Upper lobe of left lung (tissue), 6 donors: Measurements from ENCODE around the gene LHFPL5. TPM values are rescaled to one million over a fixed set of nuclear protein-coding genes. Genes with fewer than 3 reads are reported as not detected.

Experiments used
- ATAC-seq, 2 donors: fragments of 200-7000 bp; cut with Tn5 transposase; one replicate each; pipeline ENCODE4 v1.9.1; 2022; ENCODE audit warnings: mild to moderate bottlenecking in 2 of 2, moderate library complexity in 2 of 2; ENCODE audit not compliant: low FRiP score in 2 of 2
- DNase-seq, 2 donors: peaks; one replicate each; pipeline ENCODE4 v3.0.0-alpha.2; 2019 to 2020
- H3K27ac ChIP-seq, 4 donors: fragments of 200-600 bp; sonication (generic); one replicate each; pipeline ENCODE4 v1.5.1; 2016 to 2019
- H3K27me3 ChIP-seq, 4 donors: fragments of 200-600 bp; sonication (generic); one replicate each; pipeline ENCODE4 v1.5.1; 2017 to 2019
- H3K36me3 ChIP-seq, 4 donors: fragments of 200-600 bp; sonication (generic); one replicate each; pipeline ENCODE4 v1.5.1; 2016 to 2019
- H3K4me1 ChIP-seq, 4 donors: fragments of 200-600 bp; sonication (generic); one replicate each; pipeline ENCODE4 v1.5.1; 2018 to 2019
- H3K4me3 ChIP-seq, 4 donors: fragments of 200-600 bp; sonication (generic); one replicate each; pipeline ENCODE4 v1.5.1; 2017 to 2019; ENCODE audit warnings: mild to moderate bottlenecking in 2 of 4, moderate library complexity in 1 of 4
- H3K9me3 ChIP-seq, 4 donors: fragments of 200-600 bp; sonication (generic); one replicate each; pipeline ENCODE4 v1.5.1; 2018 to 2019
- EP300 ChIP-seq, 4 donors: sonication (generic); formaldehyde crosslinking; IDR thresholded peaks; one replicate each; pipeline ENCODE4 v1.5.1; 2017; ENCODE audit warnings: antibody characterized with exemption in 4 of 4, control low read depth in 2 of 4
- POLR2A ChIP-seq, 4 donors: fragments of 450-650 bp; IDR thresholded peaks; one replicate each; pipeline ENCODE4 v1.5.1; 2016 to 2017; ENCODE audit warnings: antibody characterized with exemption in 4 of 4, mild to moderate bottlenecking in 2 of 4
- POLR2AphosphoS5 ChIP-seq, 2 donors: sonication (generic); formaldehyde crosslinking; IDR thresholded peaks; one replicate each; pipeline ENCODE4 v1.5.1; 2017; ENCODE audit warnings: antibody characterized with exemption in 2 of 2
- WGBS, 2 donors: methylation state at CpG; one replicate each; pipeline ENCODE4 v1.1.5; 2017 to 2018; 5-methylcytosine and 5-hydroxymethylcytosine counted together
- total RNA-seq, 6 donors: library from RNA; depleted of rRNA in 4 of 6; stranded (reverse); fragments of >200 nt in 4 of 6; gene quantifications; one replicate each; pipeline versions ENCODE4 v1.1.0 to v1.2.1, GENCODE V29; 2016 to 2021
- TF ChIP-seq, protein P1 (sequence below), 6 experiments: fragments of 450-650 bp in 4 of 6; fragments of 200-600 bp in 2 of 6; sonication (generic) in 2 of 6; IDR thresholded peaks; one replicate each; pipeline ENCODE4 v1.5.1; 2016 to 2019; ENCODE audit warnings: antibody characterized with exemption in 6 of 6
- donor health status: DM: no; HTN: no; CAD: no; lungs with moderate emphysema.
- donor health status: DM: no; HTN: yes; CAD: no; lungs with severe emphysema.

LHFPL5 gene
- total RNA-seq, 6 donors from 2014 or later = not detected

GRCh38 chr6:35831257-35832007, 26.3 kb downstream of the LHFPL5 start:
- H3K36me3 ChIP-seq = peaks cover 0 to 16% (median 9%) of the 10 kb centered on the region in 4 donors
- no peak overlapping the region for H3K27ac ChIP-seq
- H3K9me3 ChIP-seq = no peaks in the 10 kb centered on the region
- H3K4me1 ChIP-seq = no peaks in the 10 kb centered on the region
- 80 to 89% methylated on average over 5 of the region's 5 CpGs for WGBS, 2 donors
- TF ChIP-seq POLR2A (IDR thresholded peaks at IDR 0.05) (no peak), POLR2AphosphoS5 (IDR thresholded peaks at IDR 0.05) (no peak), EP300 (IDR thresholded peaks at IDR 0.05) (no peak)
- TF ChIP-seq, protein P1, sequence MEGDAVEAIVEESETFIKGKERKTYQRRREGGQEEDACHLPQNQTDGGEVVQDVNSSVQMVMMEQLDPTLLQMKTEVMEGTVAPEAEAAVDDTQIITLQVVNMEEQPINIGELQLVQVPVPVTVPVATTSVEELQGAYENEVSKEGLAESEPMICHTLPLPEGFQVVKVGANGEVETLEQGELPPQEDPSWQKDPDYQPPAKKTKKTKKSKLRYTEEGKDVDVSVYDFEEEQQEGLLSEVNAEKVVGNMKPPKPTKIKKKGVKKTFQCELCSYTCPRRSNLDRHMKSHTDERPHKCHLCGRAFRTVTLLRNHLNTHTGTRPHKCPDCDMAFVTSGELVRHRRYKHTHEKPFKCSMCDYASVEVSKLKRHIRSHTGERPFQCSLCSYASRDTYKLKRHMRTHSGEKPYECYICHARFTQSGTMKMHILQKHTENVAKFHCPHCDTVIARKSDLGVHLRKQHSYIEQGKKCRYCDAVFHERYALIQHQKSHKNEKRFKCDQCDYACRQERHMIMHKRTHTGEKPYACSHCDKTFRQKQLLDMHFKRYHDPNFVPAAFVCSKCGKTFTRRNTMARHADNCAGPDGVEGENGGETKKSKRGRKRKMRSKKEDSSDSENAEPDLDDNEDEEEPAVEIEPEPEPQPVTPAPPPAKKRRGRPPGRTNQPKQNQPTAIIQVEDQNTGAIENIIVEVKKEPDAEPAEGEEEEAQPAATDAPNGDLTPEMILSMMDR (IDR thresholded peaks at IDR 0.05) = no peak
- ATAC-seq = no peak
- DNase-seq = no peak
- H3K4me3 ChIP-seq = no peak overlapping the region
- H3K27me3 ChIP-seq = no peaks in the 10 kb centered on the region

DNA sequence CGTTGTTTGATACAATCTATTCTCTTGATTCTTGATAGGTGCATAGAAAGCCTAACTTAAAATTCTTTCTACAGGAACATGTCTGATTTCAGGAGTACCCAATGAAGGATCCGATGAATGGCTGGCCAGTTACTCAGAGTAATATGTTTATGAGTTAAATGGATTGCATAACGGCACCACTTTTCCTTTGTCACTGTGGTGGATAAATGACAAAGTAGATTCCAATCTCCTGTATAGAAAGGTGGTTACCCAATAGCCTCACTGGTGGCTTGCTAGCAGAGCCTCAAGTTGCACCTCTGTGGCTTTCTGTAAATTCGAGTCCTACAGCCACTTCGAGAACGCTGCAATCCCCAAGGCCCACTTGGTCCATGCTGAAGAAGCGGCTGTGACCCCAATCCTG, 28.4 kb downstream of the LHFPL5 start:
- Histone ChIP-seq H3K4me1 (no peaks in the 10 kb centered on the region), H3K9me3 (no peaks in the 10 kb centered on the region), H3K4me3 (no peak overlapping the region), H3K27ac (peak overlapping the region in 1 of 4 donors; percentile 61), H3K36me3 (peaks cover 0 to 27% (median 12%) of the 10 kb centered on the region in 4 donors), H3K27me3 (no peaks in the 10 kb centered on the region)
- TF ChIP-seq, protein P1 (IDR thresholded peaks at IDR 0.05) = no peak
- TF ChIP-seq POLR2A (IDR thresholded peaks at IDR 0.05) (no peak), EP300 (IDR thresholded peaks at IDR 0.05) (no peak), POLR2AphosphoS5 (IDR thresholded peaks at IDR 0.05) (no peak)
- 74 to 80% methylated on average over 7 of the region's 7 CpGs for WGBS, 2 donors
- ATAC-seq (no peak), DNase-seq (peak in 1 of 2 donors; percentile 21)

DNA sequence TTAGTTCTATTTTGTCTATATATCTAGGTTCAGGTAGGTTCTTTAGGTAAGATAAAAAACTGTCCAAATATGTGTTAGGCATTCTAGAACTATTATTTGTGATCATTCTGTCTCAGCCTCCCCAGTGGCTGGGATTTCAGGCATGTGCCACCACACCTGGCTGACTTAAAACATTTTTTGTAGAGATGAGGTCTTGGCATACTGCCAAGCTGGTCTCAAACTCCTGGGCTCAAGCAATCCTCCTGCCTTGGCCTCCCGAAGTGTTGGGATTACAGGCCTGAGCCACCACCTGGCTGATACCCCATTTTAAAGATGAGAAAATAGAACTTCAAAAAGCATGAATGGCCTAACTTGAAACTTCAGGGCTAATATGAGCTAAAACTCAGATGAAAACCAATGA, 33.9 kb downstream of the LHFPL5 start:
- Histone ChIP-seq H3K4me3 (no peak overlapping the region), H3K27ac (no peak overlapping the region), H3K9me3 (no peaks in the 10 kb centered on the region), H3K4me1 (no peaks in the 10 kb centered on the region), H3K27me3 (no peaks in the 10 kb centered on the region), H3K36me3 (peaks cover 0 to 59% (median 12%) of the 10 kb centered on the region in 4 donors)
- TF ChIP-seq EP300 (IDR thresholded peaks at IDR 0.05) (no peak), POLR2AphosphoS5 (IDR thresholded peaks at IDR 0.05) (no peak), POLR2A (IDR thresholded peaks at IDR 0.05) (no peak)
- TF ChIP-seq, protein P1 (IDR thresholded peaks at IDR 0.05) = no peak
- DNase-seq (no peak), ATAC-seq (no peak)
- 88 to 100% methylated on average over 1 of the region's 1 CpG for WGBS, 2 donors

DNA sequence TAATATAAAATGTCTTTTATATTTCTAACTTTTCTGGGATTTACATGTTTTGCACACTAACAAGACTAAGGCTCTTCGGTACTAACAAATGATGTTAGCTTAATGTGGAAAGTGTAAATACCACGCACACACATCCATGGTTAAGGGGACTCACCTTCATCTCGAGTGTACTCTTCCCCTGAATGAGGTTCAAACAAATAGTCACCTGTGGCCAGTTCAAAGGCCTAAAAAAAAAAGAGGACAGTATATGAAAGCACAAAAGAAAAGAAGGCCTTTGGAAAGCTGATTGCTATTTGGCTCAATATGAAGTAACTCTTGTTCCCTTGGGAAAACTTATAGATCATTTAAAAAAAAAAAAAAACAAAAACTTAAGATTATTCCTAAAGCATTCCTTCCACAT, 37.2 kb downstream of the LHFPL5 start:
- no peaks in the 10 kb centered on the region for H3K27me3 ChIP-seq
- peaks cover 0 to 53% (median 3%) of the 10 kb centered on the region in 4 donors for H3K36me3 ChIP-seq
- TF ChIP-seq POLR2AphosphoS5 (IDR thresholded peaks at IDR 0.05) (no peak), POLR2A (IDR thresholded peaks at IDR 0.05) (no peak), EP300 (IDR thresholded peaks at IDR 0.05) (no peak)
- TF ChIP-seq, protein P1 (IDR thresholded peaks at IDR 0.05) = no peak
- H3K27ac ChIP-seq = no peak overlapping the region
- ATAC-seq (no peak), DNase-seq (no peak)
- no peaks in the 10 kb centered on the region for H3K4me1 ChIP-seq
- no peaks in the 10 kb centered on the region for H3K9me3 ChIP-seq
- 67 to 84% methylated on average over 3 of the region's 3 CpGs for WGBS, 2 donors
- H3K4me3 ChIP-seq = no peak overlapping the region

DNA sequence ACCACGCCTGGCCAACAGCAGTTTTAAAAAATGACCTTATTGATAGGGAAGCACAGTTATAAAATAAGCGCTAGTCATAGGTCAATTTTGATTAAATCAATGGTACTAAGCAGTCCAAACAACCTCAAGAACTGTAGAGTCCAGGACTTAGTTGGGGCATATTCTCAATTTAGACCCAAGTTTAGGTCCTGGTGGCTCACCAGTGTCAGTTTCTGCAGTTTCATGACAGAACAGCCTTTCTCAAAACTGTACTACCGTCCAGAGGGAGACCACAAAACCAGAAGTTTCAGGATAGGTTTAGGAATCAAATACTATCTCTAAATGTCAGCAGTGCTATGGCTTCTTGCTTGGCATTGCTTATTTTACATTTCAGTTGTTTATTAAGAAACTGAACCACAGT, 39.1 kb downstream of the LHFPL5 start:
- Histone ChIP-seq H3K36me3 (peaks cover 0 to 36% (median 0%) of the 10 kb centered on the region in 4 donors), H3K9me3 (peaks cover 0 to 7% (median 0%) of the 10 kb centered on the region in 4 donors), H3K4me3 (no peak overlapping the region), H3K27me3 (no peaks in the 10 kb centered on the region), H3K27ac (no peak overlapping the region), H3K4me1 (no peaks in the 10 kb centered on the region)
- WGBS, 2 donors = 89 to 94% methylated on average over 3 of the region's 3 CpGs
- TF ChIP-seq POLR2A (IDR thresholded peaks at IDR 0.05) (no peak), POLR2AphosphoS5 (IDR thresholded peaks at IDR 0.05) (no peak), EP300 (IDR thresholded peaks at IDR 0.05) (no peak)
- TF ChIP-seq, protein P1 (IDR thresholded peaks at IDR 0.05) = no peak
- DNase-seq (no peak), ATAC-seq (no peak)
